WTC11 (cell line): ENCODE results near the gene RUNX1. TPM values are rescaled to one million over a fixed set of nuclear protein-coding genes. Genes with fewer than 3 reads are reported as not detected.

ENCODE experiments used
- ATAC-seq: fragments of 200-7000 bp; cut with Tn5 transposase; 2 replicates; pipeline ENCODE4 v1.10.0; 2021; ENCODE audit warnings: mild to moderate bottlenecking, moderate library complexity
- CTCF ChIA-PET: fragments of 300-600 bp; sonication (Branson Sonifier 250); formaldehyde crosslinking; loops from one replicate; lab custom pipeline; 2021; ENCODE audit warnings: antibody characterized with exemption; lab: Charles Lee
- POLR2A ChIA-PET: fragments of 350-600 bp; sonication (Branson Sonifier 250); formaldehyde crosslinking; loops from one replicate; lab custom pipeline; 2021; ENCODE audit warnings: antibody characterized with exemption; lab: Charles Lee
- DNase-seq: peaks from one replicate; pipeline ENCODE4 v3.0.0; 2021; ENCODE audit warnings: low spot score
- H3K27ac Mint-ChIP-seq: 2 replicates; pipeline ENCODE4 v1.8.0; 2021; ENCODE audit warnings: mixed read lengths
- H3K27me3 Mint-ChIP-seq: 2 replicates; pipeline ENCODE4 v1.8.0; 2021; ENCODE audit warnings: low read depth, mild to moderate bottlenecking, moderate library complexity, mixed read lengths
- H3K36me3 Mint-ChIP-seq: 2 replicates; pipeline ENCODE4 v1.8.0; 2021; ENCODE audit warnings: mixed read lengths
- H3K4me1 Mint-ChIP-seq: 2 replicates; pipeline ENCODE4 v1.8.0; 2022; ENCODE audit warnings: mixed read lengths
- H3K4me3 Mint-ChIP-seq: 2 replicates; pipeline ENCODE4 v1.8.0; 2021; ENCODE audit warnings: mild to moderate bottlenecking, moderate library complexity, mixed read lengths
- H3K9me3 Mint-ChIP-seq: 2 replicates; pipeline ENCODE4 v1.8.0; 2021; ENCODE audit warnings: mixed read lengths
- CDX4 ChIP-seq: fragments of 250-450 bp; sonication (Bioruptor Pico); IDR thresholded peaks from 2 replicates; pipeline ENCODE4 v1.9.0; 2021; ENCODE audit warnings: moderate library complexity, mild to moderate bottlenecking, inconsistent platforms, borderline replicate concordance
- E2F5 ChIP-seq: sonication (generic); formaldehyde crosslinking; IDR thresholded peaks from 2 replicates; pipeline ENCODE4 v1.8.1; 2022; ENCODE audit warnings: mild to moderate bottlenecking, moderate library complexity, missing genetic modification reagents
- ESRRA ChIP-seq: sonication (generic); formaldehyde crosslinking; IDR thresholded peaks from 2 replicates; pipeline ENCODE4 v1.8.1; 2022; ENCODE audit warnings: mild to moderate bottlenecking, missing genetic modification reagents, borderline replicate concordance
- FOXK1 ChIP-seq: sonication (generic); formaldehyde crosslinking; IDR thresholded peaks from 2 replicates; pipeline ENCODE4 v1.8.0; 2022; ENCODE audit warnings: mild to moderate bottlenecking, moderate library complexity, missing genetic modification reagents
- MXD4 ChIP-seq: fragments of 250-450 bp; sonication (Bioruptor Pico); IDR thresholded peaks from 2 replicates; pipeline ENCODE4 v1.8.0; 2021; ENCODE audit warnings: mild to moderate bottlenecking, moderate library complexity, borderline replicate concordance
- NR1H2 ChIP-seq: sonication (generic); formaldehyde crosslinking; IDR thresholded peaks from 2 replicates; pipeline ENCODE4 v1.9.0; 2021; ENCODE audit warnings: mild to moderate bottlenecking, moderate library complexity, missing genetic modification reagents
- RORB ChIP-seq: fragments of 250-450 bp; sonication (Bioruptor Pico); IDR thresholded peaks from 2 replicates; pipeline ENCODE4 v1.9.0; 2021; ENCODE audit warnings: mild to moderate bottlenecking
- SMAD4 ChIP-seq: sonication (generic); formaldehyde crosslinking; IDR thresholded peaks from 2 replicates; pipeline ENCODE4 v1.8.0; 2022; ENCODE audit warnings: mild to moderate bottlenecking, missing genetic modification reagents
- STAT6 ChIP-seq: sonication (generic); formaldehyde crosslinking; conservative IDR thresholded peaks from 2 replicates; pipeline ENCODE4 v1.8.1; 2023; ENCODE audit warnings: mild to moderate bottlenecking, low read depth, missing genetic modification reagents, moderate library complexity
- TCF7 ChIP-seq: sonication (generic); formaldehyde crosslinking; IDR thresholded peaks from 2 replicates; pipeline ENCODE4 v1.8.0; 2022; ENCODE audit warnings: mild to moderate bottlenecking, low read depth, missing genetic modification reagents, moderate library complexity
- ZBTB21 ChIP-seq: sonication (generic); formaldehyde crosslinking; IDR thresholded peaks from 2 replicates; pipeline ENCODE4 v1.8.1; 2023; ENCODE audit warnings: mild to moderate bottlenecking, missing genetic modification reagents, borderline replicate concordance
- ZMAT4 ChIP-seq: fragments of 250-450 bp; sonication (Bioruptor Pico); IDR thresholded peaks from 2 replicates; pipeline ENCODE4 v1.9.0; 2021; ENCODE audit warnings: mild to moderate bottlenecking
- ZNF121 ChIP-seq: sonication (generic); formaldehyde crosslinking; IDR thresholded peaks from 2 replicates; pipeline ENCODE4 v1.8.0; 2023; ENCODE audit warnings: missing genetic modification reagents
- ZNF138 ChIP-seq: sonication (generic); formaldehyde crosslinking; conservative IDR thresholded peaks from 2 replicates; pipeline ENCODE4 v1.8.1; 2022; ENCODE audit warnings: mild to moderate bottlenecking, moderate library complexity, missing genetic modification reagents
- ZNF232 ChIP-seq: sonication (generic); formaldehyde crosslinking; IDR thresholded peaks from 2 replicates; pipeline ENCODE4 v1.8.0; 2022; ENCODE audit warnings: mild to moderate bottlenecking, missing genetic modification reagents
- total RNA-seq: library from RNA; stranded (reverse); gene quantifications from 3 replicates; pipeline ENCODE4 v1.2.3, GENCODE V29; 2021
- TF ChIP-seq, protein P1 (sequence below): sonication (generic); formaldehyde crosslinking; IDR thresholded peaks from 2 replicates; pipeline ENCODE4 v1.8.1; 2023; ENCODE audit warnings: mild to moderate bottlenecking, missing genetic modification reagents
- TF ChIP-seq, protein P2 (sequence below): fragments of 250-450 bp; sonication (Bioruptor Pico); IDR thresholded peaks from 2 replicates; pipeline ENCODE4 v1.9.0; 2021; ENCODE audit warnings: mild to moderate bottlenecking

RUNX1 gene
- total RNA-seq, 1 experiment from 2014 or later: 2.2 TPM

DNA sequence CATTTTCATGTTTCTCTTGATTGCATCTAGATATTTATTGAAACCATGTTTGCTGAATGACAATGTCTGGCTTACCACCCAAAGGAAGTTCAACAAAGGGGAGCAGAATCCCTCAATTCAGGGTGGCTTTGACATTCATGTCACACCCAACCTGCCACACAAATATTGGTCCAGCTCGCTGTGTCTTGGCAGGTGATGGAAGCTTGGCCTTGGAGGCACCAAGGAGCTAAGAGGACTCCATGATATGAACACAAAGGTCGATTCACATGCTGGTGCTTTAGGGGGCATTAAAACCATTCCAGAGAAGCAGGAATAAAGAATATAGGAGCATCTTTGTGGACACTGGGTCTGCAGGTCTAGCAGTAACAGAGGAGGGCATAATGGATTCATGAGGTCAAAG lies 114.8 kb downstream of the RUNX1 start:
- H3K36me3 Mint-ChIP-seq: no peaks in the 10 kb centered on the region
- ChIA-PET CTCF (interaction anchor here (1.0 kb wide), 1 partner anchor 189 kb away, joined by 3 read pairs; no protein-coding TSS in a partner anchor), POLR2A (no interaction called here)
- H3K4me3 Mint-ChIP-seq: no peak overlapping the region
- no peaks in the 10 kb centered on the region for H3K27me3 Mint-ChIP-seq
- no peak for TF ChIP-seq TCF7 (CRISPR knock-in tag)
- no peak for TF ChIP-seq ZMAT4
- TF ChIP-seq ESRRA (CRISPR knock-in tag): no peak
- no peak for TF ChIP-seq MXD4
- no peak for TF ChIP-seq NR1H2 (CRISPR knock-in tag)
- no peak for TF ChIP-seq E2F5 (CRISPR knock-in tag)
- no peak for TF ChIP-seq ZNF232 (CRISPR knock-in tag)
- no peak for TF ChIP-seq CDX4 (CRISPR knock-in tag)
- no peak for TF ChIP-seq ZBTB21 (CRISPR knock-in tag)
- no peak for TF ChIP-seq ZNF121 (CRISPR knock-in tag)
- no peak for TF ChIP-seq RORB (CRISPR knock-in tag)
- TF ChIP-seq, protein P1, sequence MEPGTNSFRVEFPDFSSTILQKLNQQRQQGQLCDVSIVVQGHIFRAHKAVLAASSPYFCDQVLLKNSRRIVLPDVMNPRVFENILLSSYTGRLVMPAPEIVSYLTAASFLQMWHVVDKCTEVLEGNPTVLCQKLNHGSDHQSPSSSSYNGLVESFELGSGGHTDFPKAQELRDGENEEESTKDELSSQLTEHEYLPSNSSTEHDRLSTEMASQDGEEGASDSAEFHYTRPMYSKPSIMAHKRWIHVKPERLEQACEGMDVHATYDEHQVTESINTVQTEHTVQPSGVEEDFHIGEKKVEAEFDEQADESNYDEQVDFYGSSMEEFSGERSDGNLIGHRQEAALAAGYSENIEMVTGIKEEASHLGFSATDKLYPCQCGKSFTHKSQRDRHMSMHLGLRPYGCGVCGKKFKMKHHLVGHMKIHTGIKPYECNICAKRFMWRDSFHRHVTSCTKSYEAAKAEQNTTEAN: no peak
- TF ChIP-seq, protein P2, sequence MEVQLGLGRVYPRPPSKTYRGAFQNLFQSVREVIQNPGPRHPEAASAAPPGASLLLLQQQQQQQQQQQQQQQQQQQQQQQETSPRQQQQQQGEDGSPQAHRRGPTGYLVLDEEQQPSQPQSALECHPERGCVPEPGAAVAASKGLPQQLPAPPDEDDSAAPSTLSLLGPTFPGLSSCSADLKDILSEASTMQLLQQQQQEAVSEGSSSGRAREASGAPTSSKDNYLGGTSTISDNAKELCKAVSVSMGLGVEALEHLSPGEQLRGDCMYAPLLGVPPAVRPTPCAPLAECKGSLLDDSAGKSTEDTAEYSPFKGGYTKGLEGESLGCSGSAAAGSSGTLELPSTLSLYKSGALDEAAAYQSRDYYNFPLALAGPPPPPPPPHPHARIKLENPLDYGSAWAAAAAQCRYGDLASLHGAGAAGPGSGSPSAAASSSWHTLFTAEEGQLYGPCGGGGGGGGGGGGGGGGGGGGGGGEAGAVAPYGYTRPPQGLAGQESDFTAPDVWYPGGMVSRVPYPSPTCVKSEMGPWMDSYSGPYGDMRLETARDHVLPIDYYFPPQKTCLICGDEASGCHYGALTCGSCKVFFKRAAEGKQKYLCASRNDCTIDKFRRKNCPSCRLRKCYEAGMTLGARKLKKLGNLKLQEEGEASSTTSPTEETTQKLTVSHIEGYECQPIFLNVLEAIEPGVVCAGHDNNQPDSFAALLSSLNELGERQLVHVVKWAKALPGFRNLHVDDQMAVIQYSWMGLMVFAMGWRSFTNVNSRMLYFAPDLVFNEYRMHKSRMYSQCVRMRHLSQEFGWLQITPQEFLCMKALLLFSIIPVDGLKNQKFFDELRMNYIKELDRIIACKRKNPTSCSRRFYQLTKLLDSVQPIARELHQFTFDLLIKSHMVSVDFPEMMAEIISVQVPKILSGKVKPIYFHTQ (CRISPR knock-in tag): no peak
- no peak for TF ChIP-seq STAT6
- no peak for TF ChIP-seq FOXK1 (CRISPR knock-in tag)
- TF ChIP-seq ZNF138 (CRISPR knock-in tag): no peak
- no peak for TF ChIP-seq SMAD4 (CRISPR knock-in tag)
- H3K9me3 Mint-ChIP-seq: no peaks in the 10 kb centered on the region
- DNase-seq: no peak
- ATAC-seq: no peak
- no peaks in the 10 kb centered on the region for H3K4me1 Mint-ChIP-seq
- H3K27ac Mint-ChIP-seq: no peak overlapping the region
